Vagina (tissue), 2 donors: ENCODE measurements around the gene TMBIM6.

Experiments
- CTCF ChIP-seq, 3 experiments: fragments of 450-650 bp in 2 of 3; fragments of 200-600 bp in 1 of 3; sonication (generic) in 1 of 3; IDR thresholded peaks; one replicate each; pipeline ENCODE4 v1.5.1; 2017 to 2019; ENCODE audit warnings: antibody characterized with exemption in 3 of 3, mild to moderate bottlenecking in 2 of 3, moderate library complexity in 2 of 3
- POLR2A ChIP-seq, 2 donors: fragments of 450-650 bp; IDR thresholded peaks; one replicate each; pipeline ENCODE4 v1.6.1; 2017; ENCODE audit warnings: antibody characterized with exemption in 2 of 2, mild to moderate bottlenecking in 2 of 2, moderate library complexity in 2 of 2
- POLR2AphosphoS5 ChIP-seq, 2 donors: sonication (generic); formaldehyde crosslinking; IDR thresholded peaks; one replicate each; pipeline ENCODE4 v1.9.0; 2017; ENCODE audit warnings: antibody characterized with exemption in 2 of 2, mild to moderate bottlenecking in 2 of 2, low read depth in 1 of 2; ENCODE audit not compliant: insufficient read depth in 1 of 2

GRCh38 chr12:49764126-49764525 is 22.8 kb downstream of the TMBIM6 start:
- TF ChIP-seq POLR2AphosphoS5 (IDR thresholded peaks at IDR 0.05; ENCODE audit: insufficient read depth in 1 of 2, low read depth in 1 of 2) (no peak), CTCF (IDR thresholded peaks at IDR 0.05) (no peak), POLR2A (IDR thresholded peaks at IDR 0.05) (no peak)
